GM12874 (cell line): ENCODE results near the gene MINDY2.
A peak's percentile ranks its signal among the peaks of the same experiment; 100 is the strongest.

ENCODE experiments used
- CTCF ChIP-seq: IDR thresholded peaks from 2 replicates; pipeline ENCODE4 v1.5.1; 2011; ENCODE audit warnings: low read depth, mild to moderate bottlenecking, control low read depth, low read length, moderate library complexity; ENCODE audit not compliant: insufficient read depth

MINDY2 gene

DNA sequence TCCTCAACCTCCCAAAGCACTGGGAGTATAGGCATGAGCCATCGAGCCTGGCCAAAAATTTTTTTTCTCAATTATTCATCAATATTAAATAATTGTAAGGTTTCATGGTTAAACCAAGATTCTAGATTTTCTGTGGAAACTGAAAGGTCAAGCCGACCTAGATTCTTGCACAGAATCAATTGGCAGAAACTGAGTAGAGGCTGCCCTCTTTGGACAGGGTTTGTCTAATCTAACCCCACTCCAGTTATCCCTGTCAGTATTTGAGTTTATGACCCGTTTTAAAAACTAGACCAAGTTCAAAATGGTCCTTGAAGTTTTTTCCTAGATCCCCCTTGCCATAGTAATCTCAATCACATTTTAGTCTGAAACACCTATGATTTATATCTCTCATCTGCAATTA lies 13.0 kb upstream of the MINDY2 start:
- peak; percentile 19; the same call in 1 of the 2 replicates for TF ChIP-seq CTCF

- no peak for TF ChIP-seq CTCF
Observed at GRCh38 chr15:58760385-58761009, 10.6 kb upstream of the MINDY2 start.

GRCh38 chr15:58761010-58761388 lies 10.1 kb upstream of the MINDY2 start:
- TF ChIP-seq CTCF: no peak

DNA sequence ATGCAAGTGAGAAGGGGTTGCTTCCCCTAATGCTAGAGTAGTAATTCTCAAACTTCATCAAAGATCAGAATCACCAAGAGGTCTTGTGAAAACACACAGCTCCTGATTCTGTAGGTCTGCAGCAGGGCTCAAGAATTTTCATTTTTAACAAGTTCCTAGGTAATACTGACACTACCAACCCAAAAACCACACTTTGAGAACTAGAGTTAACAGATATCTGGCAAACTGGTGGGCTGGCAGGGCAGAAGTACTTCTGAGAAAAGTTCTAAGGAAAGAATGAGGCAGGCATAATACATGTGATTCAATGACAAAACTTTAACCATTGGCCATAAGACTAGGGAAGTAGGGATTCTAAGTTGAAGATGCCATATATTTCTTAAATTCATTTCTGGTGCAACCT lies 8.8 kb upstream of the MINDY2 start:
- TF ChIP-seq CTCF: no peak

DNA sequence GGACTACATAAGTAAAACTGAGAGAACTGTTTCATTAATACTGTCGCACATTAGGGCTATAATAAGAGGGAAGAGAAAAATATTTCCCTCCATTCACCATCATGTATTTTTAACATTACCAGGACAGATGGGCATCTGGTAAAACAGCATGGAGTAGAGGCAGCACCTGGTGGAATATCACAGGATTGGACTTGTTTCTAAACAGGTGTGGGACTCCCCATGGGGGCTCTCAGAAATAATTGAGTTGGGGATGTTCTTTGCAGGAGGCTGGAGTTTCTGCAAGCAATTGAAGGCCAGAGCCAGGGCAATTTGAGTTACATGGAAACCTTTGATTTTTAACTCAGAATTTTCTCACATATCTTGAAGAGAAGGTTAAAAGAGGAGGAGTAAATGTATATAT lies 8.4 kb upstream of the MINDY2 start:
- TF ChIP-seq CTCF: no peak

GRCh38 chr15:58764468-58764867 lies 6.6 kb upstream of the MINDY2 start:
- TF ChIP-seq CTCF: no peak

DNA sequence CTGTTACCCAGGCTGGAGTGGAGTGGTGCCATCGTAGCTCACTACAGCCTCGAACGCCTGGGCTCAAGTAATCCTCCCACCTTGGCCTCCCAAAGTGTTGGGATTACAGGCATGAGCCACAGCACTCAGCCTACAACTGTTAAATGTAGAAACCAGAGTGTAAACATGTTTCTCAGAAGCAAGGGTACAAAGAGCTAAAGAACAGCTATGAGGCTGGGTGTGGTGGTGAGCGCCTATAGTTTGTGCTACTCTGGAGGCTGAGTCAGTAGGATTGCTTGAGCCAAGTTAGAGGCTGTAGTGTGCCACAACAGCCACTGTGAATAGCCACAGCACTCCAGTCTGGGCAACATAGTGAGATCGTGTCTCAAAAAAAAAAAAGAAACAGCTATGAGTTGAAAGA lies 4.8 kb upstream of the MINDY2 start:
- no peak for TF ChIP-seq CTCF
